ENCODE data around the gene LY86. TPM values are rescaled to one million over a fixed set of nuclear protein-coding genes. Genes with fewer than 3 reads are reported as not detected.

Gene LY86
- polyA plus RNA-seq, 1 donor from 2014 or later: not detected

DNA sequence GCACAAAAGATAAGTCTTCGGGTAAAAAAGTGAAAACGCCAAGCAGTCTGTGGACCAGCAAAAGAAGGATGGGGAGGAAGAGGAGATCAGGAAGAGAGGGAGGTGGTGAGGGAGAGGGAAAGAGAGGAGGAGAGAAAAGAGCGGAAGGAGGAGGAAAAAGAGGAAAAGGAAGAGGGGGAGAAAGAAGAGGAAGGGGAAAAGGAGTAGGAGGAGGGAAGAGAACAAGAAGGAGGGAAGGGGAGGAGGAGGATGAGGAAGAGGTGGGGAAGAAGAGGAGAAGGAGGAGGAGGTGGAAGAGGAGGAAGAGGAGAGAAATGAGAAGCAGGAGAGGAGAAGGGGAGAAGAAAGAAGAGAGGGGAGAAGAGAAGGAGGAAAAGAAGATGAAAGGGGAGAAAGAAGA lies 6.5 kb downstream of the LY86 start:
- no peak overlapping the region for H3K27ac ChIP-seq (ENCODE audit: low read length)
- H3K4me3 ChIP-seq (ENCODE audit: low read length): no peak overlapping the region
- no peak overlapping the region for H3K4me2 ChIP-seq (ENCODE audit: low read length)
- H3K9ac ChIP-seq (ENCODE audit: low read length): no peak overlapping the region
- H3K79me2 ChIP-seq (replicated peaks; ENCODE audit: insufficient read depth, low read length): no peaks in the 10 kb centered on the region
- H2AFZ ChIP-seq (ENCODE audit: low read depth, low read length): no peak overlapping the region
- H3K9me2 ChIP-seq (ENCODE audit: insufficient read depth, low read length): no peaks in the 10 kb centered on the region
- no peaks in the 10 kb centered on the region for H4K20me1 ChIP-seq (ENCODE audit: insufficient read depth)
- no peaks in the 10 kb centered on the region for H3F3A ChIP-seq (ENCODE audit: insufficient read depth, low read length, poor library complexity, severe bottlenecking)
- H3K27me3 ChIP-seq (ENCODE audit: insufficient read depth, low read depth, low read length): no peaks in the 10 kb centered on the region
- TF ChIP-seq POLR2AphosphoS5 (IDR thresholded peaks at IDR 0.05) (no peak), EP300 (conservative IDR thresholded peaks at IDR 0.05; ENCODE audit: poor library complexity, severe bottlenecking) (no peak), SMC3 (conservative IDR thresholded peaks at IDR 0.05; ENCODE audit: poor library complexity) (no peak), MXI1 (conservative IDR thresholded peaks at IDR 0.05; ENCODE audit: poor library complexity, severe bottlenecking) (no peak), TAF1 (IDR thresholded peaks at IDR 0.05; ENCODE audit: low read depth) (no peak), RAD21 (conservative IDR thresholded peaks at IDR 0.05) (no peak), EZH2 (IDR thresholded peaks at IDR 0.05; ENCODE audit: borderline replicate concordance, insufficient read depth, low read length, poor library complexity, severe bottlenecking) (no peak)
- TF ChIP-seq, protein P1, sequence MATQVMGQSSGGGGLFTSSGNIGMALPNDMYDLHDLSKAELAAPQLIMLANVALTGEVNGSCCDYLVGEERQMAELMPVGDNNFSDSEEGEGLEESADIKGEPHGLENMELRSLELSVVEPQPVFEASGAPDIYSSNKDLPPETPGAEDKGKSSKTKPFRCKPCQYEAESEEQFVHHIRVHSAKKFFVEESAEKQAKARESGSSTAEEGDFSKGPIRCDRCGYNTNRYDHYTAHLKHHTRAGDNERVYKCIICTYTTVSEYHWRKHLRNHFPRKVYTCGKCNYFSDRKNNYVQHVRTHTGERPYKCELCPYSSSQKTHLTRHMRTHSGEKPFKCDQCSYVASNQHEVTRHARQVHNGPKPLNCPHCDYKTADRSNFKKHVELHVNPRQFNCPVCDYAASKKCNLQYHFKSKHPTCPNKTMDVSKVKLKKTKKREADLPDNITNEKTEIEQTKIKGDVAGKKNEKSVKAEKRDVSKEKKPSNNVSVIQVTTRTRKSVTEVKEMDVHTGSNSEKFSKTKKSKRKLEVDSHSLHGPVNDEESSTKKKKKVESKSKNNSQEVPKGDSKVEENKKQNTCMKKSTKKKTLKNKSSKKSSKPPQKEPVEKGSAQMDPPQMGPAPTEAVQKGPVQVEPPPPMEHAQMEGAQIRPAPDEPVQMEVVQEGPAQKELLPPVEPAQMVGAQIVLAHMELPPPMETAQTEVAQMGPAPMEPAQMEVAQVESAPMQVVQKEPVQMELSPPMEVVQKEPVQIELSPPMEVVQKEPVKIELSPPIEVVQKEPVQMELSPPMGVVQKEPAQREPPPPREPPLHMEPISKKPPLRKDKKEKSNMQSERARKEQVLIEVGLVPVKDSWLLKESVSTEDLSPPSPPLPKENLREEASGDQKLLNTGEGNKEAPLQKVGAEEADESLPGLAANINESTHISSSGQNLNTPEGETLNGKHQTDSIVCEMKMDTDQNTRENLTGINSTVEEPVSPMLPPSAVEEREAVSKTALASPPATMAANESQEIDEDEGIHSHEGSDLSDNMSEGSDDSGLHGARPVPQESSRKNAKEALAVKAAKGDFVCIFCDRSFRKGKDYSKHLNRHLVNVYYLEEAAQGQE (IDR thresholded peaks at IDR 0.05; ENCODE audit: borderline replicate concordance): no peak
- TF ChIP-seq, protein P2, sequence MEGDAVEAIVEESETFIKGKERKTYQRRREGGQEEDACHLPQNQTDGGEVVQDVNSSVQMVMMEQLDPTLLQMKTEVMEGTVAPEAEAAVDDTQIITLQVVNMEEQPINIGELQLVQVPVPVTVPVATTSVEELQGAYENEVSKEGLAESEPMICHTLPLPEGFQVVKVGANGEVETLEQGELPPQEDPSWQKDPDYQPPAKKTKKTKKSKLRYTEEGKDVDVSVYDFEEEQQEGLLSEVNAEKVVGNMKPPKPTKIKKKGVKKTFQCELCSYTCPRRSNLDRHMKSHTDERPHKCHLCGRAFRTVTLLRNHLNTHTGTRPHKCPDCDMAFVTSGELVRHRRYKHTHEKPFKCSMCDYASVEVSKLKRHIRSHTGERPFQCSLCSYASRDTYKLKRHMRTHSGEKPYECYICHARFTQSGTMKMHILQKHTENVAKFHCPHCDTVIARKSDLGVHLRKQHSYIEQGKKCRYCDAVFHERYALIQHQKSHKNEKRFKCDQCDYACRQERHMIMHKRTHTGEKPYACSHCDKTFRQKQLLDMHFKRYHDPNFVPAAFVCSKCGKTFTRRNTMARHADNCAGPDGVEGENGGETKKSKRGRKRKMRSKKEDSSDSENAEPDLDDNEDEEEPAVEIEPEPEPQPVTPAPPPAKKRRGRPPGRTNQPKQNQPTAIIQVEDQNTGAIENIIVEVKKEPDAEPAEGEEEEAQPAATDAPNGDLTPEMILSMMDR (IDR thresholded peaks at IDR 0.05; ENCODE audit: poor library complexity, severe bottlenecking): no peak
- H3K36me3 ChIP-seq (ENCODE audit: insufficient read depth, low read length): no peaks in the 10 kb centered on the region
- H3K9me3 ChIP-seq (ENCODE audit: low read length): no peaks in the 10 kb centered on the region

DNA sequence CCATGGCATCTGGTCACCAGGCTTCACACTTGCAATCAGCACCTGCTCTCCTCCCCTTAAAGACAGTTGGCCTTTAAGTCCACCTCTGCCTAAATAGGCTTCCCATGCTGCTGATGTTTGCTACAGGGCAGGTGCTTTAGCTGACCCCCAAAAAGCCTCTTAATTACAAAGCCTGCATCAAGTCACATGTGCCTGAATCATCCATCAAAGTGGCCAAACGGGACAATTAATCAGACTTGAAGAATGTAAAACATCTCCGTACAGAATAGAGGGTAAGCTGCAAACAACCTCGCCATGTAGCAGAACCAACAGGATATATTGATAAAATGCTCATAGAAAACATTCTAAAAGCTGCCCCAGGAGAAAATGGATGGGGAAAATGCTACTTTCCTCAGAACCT lies 7.4 kb downstream of the LY86 start:
- Histone ChIP-seq H3K27me3 (ENCODE audit: insufficient read depth, low read depth, low read length) (no peaks in the 10 kb centered on the region), H3K4me3 (ENCODE audit: low read length) (no peak overlapping the region), H3F3A (ENCODE audit: insufficient read depth, low read length, poor library complexity, severe bottlenecking) (no peaks in the 10 kb centered on the region), H2AFZ (ENCODE audit: low read depth, low read length) (no peak overlapping the region), H3K36me3 (ENCODE audit: insufficient read depth, low read length) (no peaks in the 10 kb centered on the region), H3K9me2 (ENCODE audit: insufficient read depth, low read length) (no peaks in the 10 kb centered on the region), H3K9ac (ENCODE audit: low read length) (no peak overlapping the region), H4K20me1 (ENCODE audit: insufficient read depth) (no peaks in the 10 kb centered on the region), H3K27ac (ENCODE audit: low read length) (no peak overlapping the region), H3K4me2 (ENCODE audit: low read length) (no peak overlapping the region), H3K79me2 (replicated peaks; ENCODE audit: insufficient read depth, low read length) (no peaks in the 10 kb centered on the region), H3K9me3 (ENCODE audit: low read length) (no peaks in the 10 kb centered on the region)
- TF ChIP-seq, protein P1 (IDR thresholded peaks at IDR 0.05; ENCODE audit: borderline replicate concordance): no peak
- TF ChIP-seq MXI1 (conservative IDR thresholded peaks at IDR 0.05; ENCODE audit: poor library complexity, severe bottlenecking) (no peak), POLR2AphosphoS5 (IDR thresholded peaks at IDR 0.05) (no peak), TAF1 (IDR thresholded peaks at IDR 0.05; ENCODE audit: low read depth) (no peak), SMC3 (conservative IDR thresholded peaks at IDR 0.05; ENCODE audit: poor library complexity) (no peak), EP300 (conservative IDR thresholded peaks at IDR 0.05; ENCODE audit: poor library complexity, severe bottlenecking) (no peak), RAD21 (conservative IDR thresholded peaks at IDR 0.05) (no peak), EZH2 (IDR thresholded peaks at IDR 0.05; ENCODE audit: borderline replicate concordance, insufficient read depth, low read length, poor library complexity, severe bottlenecking) (no peak)
- TF ChIP-seq, protein P2 (IDR thresholded peaks at IDR 0.05; ENCODE audit: poor library complexity, severe bottlenecking): no peak

Data from neural cell (in vitro differentiated cells).